HG03060 (cell line): ENCODE measurements around the gene SLC66A2.
"Not testable (repeated sequence)": the region's sequence is repeated elsewhere in the genome, so short reads cannot be mapped to it uniquely, and the experiment has no call there.

Source experiments
- ATAC-seq: cut with Tn5 transposase; IDR thresholded peaks from one replicate; pipeline ENCODE4 v1.9.1; 2021; ENCODE audit warnings: low read depth, moderate number of reproducible peaks; ENCODE audit not compliant: unreplicated experiment

Gene SLC66A2

DNA sequence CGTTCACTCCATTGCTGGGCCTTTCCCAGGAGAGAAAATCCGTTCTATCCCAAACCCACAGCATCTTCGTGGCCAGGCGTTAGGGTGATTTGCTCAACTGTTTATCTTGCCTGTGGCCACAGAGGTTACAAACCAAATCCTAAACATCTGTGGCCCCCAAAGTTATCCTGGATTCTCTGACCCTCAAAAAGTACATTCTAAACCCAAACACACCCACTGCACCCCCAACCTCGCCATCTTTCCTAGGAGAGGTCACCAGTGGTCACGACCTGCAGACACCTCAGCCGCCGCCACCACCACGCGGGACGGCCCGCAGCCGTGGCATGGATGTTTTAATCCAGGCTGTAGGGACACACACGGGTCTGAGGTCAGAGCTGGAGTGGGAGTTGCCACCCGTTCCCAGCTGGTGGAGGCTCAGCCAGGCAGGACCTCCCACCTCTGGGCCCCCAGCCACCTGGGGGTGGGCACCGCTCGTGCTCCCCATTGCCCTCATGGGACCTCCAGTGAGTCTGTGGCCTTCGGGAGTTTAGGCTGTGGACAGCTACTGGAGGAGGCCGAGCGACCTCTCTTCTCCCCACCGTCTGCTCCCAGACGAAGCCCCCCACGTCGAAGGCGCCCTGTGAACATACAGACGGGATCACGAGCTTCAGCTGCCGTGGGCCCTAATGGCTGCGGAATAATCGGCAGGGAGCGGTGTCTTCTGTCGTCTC lies 81.7 kb downstream of the SLC66A2 start:
- ATAC-seq = no peak

- ATAC-seq = no peak
These were observed 82.5 kb downstream of the SLC66A2 start for GRCh38 chr18:79868811-79869541.

DNA sequence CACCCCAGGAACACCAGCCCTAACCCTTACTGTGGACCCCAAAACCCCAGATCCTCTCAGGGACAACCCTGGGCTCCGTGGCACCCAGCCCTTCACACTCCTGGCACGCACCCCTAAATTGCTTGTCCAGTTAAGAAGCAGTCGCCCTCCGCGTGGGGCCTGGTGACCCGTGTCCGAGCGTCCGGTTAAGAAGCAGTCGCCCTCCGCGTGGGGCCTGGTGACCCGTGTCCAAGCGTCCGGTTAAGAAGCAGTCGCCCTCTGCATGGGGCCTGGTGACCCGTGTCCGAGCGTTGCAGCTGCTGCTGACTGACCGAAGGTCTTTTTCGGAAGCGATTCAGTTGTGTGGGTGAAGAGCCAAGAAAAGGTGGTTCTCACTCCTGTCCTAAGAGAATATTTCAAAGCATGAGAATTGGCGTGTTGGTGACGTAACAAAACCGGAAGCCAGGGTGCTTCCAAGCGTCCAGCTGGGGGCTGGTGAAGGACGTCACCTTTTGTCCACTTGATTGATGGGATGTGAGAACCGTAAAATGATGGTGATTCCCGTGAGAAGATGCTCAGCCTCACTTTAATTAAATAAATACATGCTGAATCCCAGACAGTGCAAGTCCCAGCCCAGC lies 83.2 kb downstream of the SLC66A2 start:
- no peak for ATAC-seq

- ATAC-seq = no peak
These were observed 83.8 kb downstream of the SLC66A2 start for GRCh38 chr18:79867666-79868065.

- no peak for ATAC-seq
These were observed 84.4 kb downstream of the SLC66A2 start for GRCh38 chr18:79866889-79867574.

DNA sequence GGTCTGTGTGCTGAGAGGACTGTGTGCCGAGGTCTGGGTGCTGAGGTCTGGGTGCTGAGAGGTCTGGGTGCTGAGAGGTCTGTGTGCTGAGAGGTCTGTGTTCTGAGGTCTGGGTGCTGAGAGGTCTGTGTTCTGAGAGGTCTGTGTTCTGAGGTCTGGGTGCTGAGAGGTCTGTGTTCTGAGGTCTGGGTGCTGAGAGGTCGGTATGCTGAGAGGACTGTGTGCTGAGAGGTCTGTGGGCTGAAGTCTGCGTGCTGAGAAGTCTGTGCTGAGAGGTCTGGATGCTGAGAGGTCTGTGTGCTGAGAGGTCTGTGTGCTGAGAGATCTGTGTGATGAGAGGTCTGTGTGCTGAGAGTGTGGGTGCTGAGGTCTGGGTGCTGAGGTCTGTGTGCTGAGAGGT lies 85.5 kb downstream of the SLC66A2 start:
- not testable (repeated sequence) for ATAC-seq

DNA sequence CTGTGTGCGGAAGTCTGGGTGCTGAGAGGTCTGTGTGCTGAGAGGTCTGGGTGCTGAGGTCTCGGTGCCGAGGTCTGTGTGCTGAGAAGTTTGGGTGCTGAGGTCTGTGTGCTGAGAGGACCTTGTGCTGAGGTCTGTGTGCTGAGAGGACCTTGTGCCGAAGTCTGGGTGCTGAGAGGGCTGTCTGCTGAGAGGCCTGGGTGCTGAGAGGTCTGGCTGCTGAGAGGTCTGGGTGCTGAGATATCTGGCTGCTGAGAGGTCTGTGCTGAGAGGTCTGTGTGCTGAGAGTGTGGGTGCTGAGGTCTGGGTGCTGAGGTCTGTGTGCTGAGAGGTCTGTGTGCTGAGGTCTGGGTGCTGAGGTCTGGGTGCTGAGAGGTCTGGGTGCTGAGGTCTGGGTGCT lies 86.5 kb downstream of the SLC66A2 start:
- ATAC-seq = not testable (repeated sequence)

DNA sequence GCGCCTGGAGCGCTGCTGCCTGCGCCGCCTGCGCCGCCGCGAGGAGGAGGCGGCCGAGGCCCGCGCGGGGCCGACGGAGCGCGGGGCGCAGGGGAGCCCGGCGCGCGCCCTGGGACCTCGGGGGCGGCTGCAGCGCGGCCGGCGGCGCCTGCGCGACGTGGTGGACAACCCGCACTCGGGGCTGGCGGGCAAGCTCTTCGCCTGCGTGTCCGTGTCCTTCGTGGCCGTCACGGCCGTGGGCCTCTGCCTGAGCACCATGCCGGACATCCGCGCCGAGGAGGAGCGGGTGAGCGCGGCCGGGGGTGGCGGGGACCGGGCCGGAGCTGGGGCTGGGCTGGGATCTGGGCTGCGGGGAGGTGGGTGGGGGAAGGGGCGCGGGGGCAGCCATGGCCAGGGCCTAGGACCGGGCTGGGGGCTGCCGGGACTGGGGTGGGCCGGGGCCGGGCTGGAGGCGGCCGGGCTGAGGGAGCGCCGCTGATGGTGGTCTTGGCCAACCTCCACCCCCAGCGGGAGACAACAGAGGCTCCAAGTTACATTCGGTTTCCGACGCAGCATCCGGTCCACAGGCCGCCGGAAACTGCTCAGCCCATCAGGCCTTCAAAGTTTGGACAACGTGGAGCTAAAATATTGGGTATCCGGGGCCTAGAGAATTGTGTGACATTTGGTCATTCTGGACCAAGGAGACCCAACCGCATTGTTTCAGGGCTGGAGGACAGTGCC lies 87.3 kb downstream of the SLC66A2 start:
- ATAC-seq = no peak

DNA sequence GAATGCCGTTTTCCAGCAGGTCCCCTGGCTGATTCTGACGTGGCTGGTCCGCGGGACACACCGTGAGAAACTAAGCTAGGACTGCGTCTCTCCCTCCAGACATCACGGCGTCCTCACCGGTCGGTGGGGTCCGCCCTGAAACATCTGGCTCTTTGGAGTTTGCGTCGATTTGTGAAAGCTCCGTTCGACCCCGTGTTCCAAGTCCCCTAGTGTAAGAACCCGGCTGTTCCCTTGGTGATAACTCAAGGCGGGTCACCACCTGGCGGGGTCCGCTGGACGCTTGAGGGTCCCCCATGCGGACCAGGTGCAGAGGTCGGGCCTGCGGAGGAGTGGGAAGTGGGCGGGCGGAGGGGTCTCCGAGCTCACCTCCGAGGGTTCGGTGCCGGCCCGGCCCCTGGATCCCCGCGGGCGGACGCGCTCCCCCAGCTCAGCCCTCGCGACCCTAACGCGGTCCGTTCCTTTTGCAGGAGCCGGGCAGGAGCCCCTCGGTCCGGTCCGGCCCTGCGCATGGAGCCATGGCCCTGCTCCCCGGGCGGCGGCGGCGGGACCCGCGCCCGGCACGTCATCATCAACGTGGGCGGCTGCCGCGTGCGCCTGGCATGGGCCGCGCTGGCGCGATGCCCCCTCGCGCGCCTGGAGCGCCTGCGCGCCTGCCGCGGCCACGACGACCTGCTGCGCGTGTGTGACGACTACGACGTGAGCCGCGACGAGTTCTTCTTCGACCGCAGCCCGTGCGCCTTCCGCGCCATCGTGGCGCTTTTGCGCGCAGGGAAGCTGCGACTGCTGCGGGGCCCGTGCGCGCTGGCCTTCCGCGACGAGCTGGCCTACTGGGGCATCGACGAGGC lies 88.1 kb downstream of the SLC66A2 start:
- ATAC-seq = no peak

DNA sequence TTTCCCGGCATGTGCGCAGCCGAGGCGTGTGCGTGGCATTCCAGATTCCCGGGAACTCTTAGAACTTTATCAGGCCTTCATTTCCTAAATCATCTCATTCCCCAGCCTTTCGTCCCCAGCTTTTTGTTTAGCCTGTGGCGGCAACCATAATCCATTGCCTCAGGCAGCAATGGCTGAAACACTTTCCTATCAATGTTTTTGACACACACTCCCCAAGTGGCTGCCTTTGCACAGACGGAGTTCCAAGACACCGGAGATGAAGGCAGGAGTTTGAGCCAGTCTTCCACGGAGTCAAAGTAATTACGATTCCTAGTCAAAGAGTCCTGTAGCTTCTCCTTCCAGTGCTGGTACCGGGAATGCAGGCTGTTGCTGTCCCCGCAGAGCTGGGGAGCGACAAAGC lies 88.9 kb downstream of the SLC66A2 start:
- ATAC-seq = no peak

DNA sequence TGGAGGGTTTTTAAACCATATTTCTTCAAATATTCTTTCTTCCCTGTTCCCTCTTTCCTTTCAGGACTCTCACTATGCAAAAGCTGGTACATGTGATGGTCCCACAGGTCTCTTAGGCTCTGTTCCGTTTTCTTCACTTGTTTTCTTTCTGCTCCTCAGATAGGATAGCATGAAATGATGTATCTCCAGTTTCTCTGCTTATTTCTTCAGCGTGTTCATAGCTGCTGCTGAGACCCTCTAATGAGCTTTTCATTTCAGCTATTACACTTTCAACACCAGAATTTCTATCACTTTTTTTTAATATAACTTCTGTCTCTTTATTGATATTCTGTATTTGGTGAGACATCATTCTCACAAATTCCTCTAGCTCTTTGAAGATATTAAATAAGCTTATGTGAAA lies 89.8 kb downstream of the SLC66A2 start:
- no peak for ATAC-seq

DNA sequence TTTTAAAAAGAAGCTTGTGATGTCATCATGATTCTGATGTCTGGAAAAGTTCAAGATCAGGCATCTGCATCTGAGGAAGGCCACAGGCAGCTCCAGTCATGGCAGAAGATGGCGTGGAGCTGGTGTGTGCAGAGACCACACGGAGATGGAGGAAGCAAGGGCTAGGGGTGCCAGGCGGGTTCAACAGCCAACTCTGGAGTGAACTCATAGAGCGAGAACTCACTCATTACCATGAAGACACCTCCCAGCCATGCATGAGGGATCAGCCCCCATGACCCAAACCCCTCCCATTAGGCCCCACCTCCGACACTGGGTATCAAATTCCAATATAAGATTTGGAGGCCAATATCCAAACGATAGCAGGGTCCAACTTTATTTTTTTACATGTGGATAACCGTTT lies 92.1 kb downstream of the SLC66A2 start:
- no peak for ATAC-seq

GRCh38 chr18:79857082-79857671 lies 94.3 kb downstream of the SLC66A2 start:
- no peak for ATAC-seq

GRCh38 chr18:79856119-79857007 lies 95.1 kb downstream of the SLC66A2 start:
- ATAC-seq = no peak

- ATAC-seq = no peak
These were observed 96.1 kb downstream of the SLC66A2 start for GRCh38 chr18:79855147-79855933.

DNA sequence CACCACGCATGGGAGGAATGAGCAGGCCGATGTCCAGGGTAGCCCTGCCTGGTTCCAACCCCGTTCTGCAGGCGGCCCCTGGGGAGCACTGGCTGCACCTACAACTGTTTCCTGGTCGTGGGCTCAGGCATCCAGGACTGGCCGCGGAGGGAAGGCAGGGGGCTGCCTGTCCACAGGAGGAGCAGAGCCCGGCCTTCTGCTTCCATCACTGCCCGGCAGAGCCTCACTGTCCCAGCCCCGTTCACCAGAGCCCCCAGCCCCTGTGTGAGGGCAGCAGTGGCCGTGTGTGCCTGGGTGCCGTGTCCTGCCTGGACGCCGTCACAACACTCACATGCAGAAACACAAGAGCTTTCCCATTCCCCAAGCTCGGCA lies 97.5 kb downstream of the SLC66A2 start:
- ATAC-seq = no peak

DNA sequence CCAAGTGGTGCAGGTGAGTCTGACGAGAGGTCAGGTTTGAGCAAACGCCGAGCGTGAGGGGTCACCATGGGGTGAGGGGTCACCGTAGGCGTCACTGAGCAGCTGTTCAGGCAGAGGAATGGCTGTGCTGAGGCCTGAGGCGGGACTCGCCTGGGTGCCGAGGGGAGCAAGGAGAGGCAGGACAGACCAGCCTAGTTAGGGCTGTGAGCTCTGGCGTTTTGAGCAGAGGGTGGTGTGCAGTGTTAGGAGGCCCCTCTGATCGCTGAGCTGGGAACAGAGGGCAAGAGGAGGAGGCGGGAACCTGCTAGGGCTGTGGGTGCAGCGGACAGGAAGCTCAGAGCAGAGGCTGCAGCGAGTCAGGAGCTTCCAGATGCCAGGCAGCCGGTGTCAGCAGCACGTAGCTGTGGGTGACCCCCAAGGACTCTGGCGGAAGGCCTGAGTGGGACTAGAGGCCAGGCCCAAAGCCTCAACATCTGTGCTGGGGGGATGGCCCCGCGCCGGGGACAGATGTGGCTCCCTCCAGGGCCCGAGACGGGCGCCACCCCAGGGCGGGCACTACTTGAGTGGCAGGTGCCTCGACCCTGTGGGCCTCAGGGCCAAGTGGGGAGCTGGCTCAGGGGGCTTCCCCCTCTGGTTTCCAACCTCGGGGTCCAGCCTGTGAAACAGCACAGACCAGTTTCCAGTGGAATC lies 98.0 kb downstream of the SLC66A2 start:
- no peak for ATAC-seq
